Mucosa of rectum (tissue), 2 donors: ENCODE measurements around the gene ZFP90.

Experiments used
- H3K27ac ChIP-seq, 2 donors: one replicate each; pipeline ENCODE4 v1.7.0; 2013; ENCODE audit warnings: inconsistent platforms in 2 of 2, low read depth in 2 of 2, low read length in 2 of 2
- H3K27me3 ChIP-seq, 2 donors: one replicate each; pipeline ENCODE4 v1.7.0; 2013; ENCODE audit warnings: low read length in 2 of 2; ENCODE audit not compliant: control insufficient read depth in 2 of 2, insufficient read depth in 2 of 2
- H3K36me3 ChIP-seq, 2 donors: one replicate each; pipeline ENCODE4 v1.7.0; 2013; ENCODE audit warnings: low read length in 2 of 2; ENCODE audit not compliant: control insufficient read depth in 2 of 2, insufficient read depth in 2 of 2
- H3K4me1 ChIP-seq, 2 donors: one replicate each; pipeline ENCODE4 v1.7.0; 2013; ENCODE audit warnings: low read length in 2 of 2, mild to moderate bottlenecking in 1 of 2; ENCODE audit not compliant: control insufficient read depth in 2 of 2, insufficient read depth in 2 of 2
- H3K4me3 ChIP-seq, 2 donors: one replicate each; pipeline ENCODE4 v1.7.0; 2013; ENCODE audit warnings: low read length in 2 of 2
- H3K9ac ChIP-seq, 2 donors: one replicate each; pipeline ENCODE4 v1.7.0; 2013; ENCODE audit warnings: low read length in 2 of 2, low read depth in 1 of 2, mild to moderate bottlenecking in 1 of 2
- H3K9me3 ChIP-seq, 2 donors: one replicate each; pipeline ENCODE4 v1.7.0; 2013; ENCODE audit warnings: low read length in 2 of 2; ENCODE audit not compliant: control insufficient read depth in 2 of 2
- donor health status: healthy.
- donor health status: Normal muscosa, but diverticular disease.

Gene ZFP90

DNA sequence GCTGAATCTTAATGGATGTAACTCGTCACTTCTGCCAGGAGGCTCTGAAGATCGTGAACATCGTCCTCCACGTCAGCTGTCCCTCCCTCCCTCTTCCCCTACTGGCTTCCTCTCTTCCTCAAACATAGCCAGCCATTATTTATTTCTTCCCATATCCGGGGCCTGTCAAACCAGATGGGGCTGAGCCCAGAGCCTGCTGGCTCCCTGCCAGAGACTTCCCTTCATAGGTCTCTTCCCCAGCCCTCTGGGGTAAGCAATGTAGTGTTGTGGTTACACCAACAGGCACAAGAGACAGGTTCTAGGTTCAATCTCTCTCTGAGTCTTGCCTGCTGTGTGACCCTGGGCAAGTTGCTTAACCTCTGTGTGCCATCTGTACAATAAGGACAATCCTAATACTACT lies 40.1 kb upstream of the ZFP90 start:
- Histone ChIP-seq H3K36me3 (no peaks in the 10 kb centered on the region), H3K27ac (no peak overlapping the region)

DNA sequence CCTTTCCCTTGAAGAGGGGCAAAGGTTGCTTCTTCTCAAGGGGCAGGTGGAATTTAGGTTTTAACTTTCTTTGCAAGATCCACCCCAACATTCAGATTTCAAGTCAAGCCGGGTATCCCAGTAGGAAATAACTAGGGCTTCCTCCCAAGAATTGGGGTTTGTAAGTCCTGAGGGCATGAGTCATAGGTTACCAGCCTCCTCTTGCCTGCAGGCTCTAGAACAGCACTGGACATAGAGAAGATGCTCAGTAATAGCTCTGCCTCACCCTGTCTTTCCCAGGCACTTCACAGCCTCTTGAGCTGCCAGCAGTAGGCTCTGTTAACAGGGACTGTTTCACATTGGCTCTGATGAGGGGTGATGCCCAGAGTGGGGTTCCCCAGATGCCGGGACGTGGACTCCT lies 35.8 kb upstream of the ZFP90 start:
- no peaks in the 10 kb centered on the region for H3K9me3 ChIP-seq
- no peak overlapping the region for H3K27ac ChIP-seq
- no peaks in the 10 kb centered on the region for H3K36me3 ChIP-seq
- no peak overlapping the region for H3K4me3 ChIP-seq
- no peaks in the 10 kb centered on the region for H3K27me3 ChIP-seq
- H3K9ac ChIP-seq: no peak overlapping the region
- no peaks in the 10 kb centered on the region for H3K4me1 ChIP-seq

More for the DNA sequence above, 40.1 kb upstream of the ZFP90 start:
- Histone ChIP-seq H3K9ac (no peak overlapping the region), H3K9me3 (no peaks in the 10 kb centered on the region), H3K4me1 (no peaks in the 10 kb centered on the region), H3K27me3 (no peaks in the 10 kb centered on the region), H3K4me3 (no peak overlapping the region)

DNA sequence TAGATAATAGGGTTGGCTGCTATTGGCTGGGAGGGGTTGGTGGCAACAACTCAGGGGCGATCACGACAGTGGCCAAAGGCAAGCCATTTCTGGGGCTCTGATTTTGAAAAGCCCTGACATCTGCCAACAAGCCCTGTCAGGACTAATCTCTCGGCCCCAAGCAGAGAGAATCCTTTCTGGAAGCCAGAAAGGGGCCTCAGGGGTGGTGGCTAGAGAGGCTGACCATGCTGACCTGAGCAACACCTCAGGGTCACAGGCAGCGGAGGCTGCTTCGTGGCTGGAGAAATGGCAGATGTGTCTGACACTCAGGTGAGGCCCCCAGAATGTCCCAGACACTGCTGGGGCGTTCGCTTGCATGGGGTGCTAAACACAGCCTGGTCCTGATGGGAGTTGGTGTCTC lies 35.0 kb upstream of the ZFP90 start:
- Histone ChIP-seq H3K36me3 (no peaks in the 10 kb centered on the region), H3K27me3 (no peaks in the 10 kb centered on the region), H3K27ac (no peak overlapping the region), H3K4me1 (no peaks in the 10 kb centered on the region), H3K4me3 (no peak overlapping the region), H3K9me3 (no peaks in the 10 kb centered on the region), H3K9ac (no peak overlapping the region)

DNA sequence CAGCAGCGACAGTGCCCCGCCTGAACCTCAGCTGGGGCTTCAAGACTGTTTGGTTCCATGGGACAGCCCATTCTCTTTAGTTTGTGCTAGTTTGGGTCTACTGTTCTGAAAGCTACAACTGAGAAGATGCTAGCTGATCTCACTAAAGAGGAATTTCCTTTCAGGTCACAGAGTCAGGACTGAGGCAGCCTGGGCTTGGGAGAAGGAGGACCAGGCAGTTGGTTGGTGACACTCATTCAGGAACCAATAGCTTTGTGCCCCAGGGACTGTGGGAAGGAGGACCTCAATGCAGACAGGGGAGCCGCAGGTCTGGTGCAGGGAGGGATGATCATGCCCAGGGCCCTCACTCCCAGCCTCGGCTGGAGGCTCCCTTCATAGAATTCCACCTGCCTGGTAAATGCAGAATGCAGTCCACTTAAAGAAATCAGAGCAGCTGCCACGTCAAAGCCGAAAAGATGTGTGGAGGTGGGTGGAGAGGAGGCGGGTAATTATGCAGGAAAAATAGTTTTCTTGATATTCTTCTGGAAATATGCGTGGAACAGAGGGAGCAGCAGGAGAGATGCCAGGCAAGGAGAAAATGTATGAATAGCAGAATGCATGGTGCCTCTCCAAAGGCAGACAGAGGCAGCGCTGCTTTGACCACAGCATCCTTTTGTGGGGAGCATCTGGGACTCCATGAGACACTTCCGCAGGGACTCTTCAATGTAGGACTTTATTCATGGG lies 32.6 kb upstream of the ZFP90 start:
- H3K36me3 ChIP-seq: no peaks in the 10 kb centered on the region
- no peaks in the 10 kb centered on the region for H3K9me3 ChIP-seq
- no peaks in the 10 kb centered on the region for H3K4me1 ChIP-seq
- no peaks in the 10 kb centered on the region for H3K27me3 ChIP-seq
- no peak overlapping the region for H3K4me3 ChIP-seq
- H3K27ac ChIP-seq: no peak overlapping the region
- H3K9ac ChIP-seq: no peak overlapping the region

DNA sequence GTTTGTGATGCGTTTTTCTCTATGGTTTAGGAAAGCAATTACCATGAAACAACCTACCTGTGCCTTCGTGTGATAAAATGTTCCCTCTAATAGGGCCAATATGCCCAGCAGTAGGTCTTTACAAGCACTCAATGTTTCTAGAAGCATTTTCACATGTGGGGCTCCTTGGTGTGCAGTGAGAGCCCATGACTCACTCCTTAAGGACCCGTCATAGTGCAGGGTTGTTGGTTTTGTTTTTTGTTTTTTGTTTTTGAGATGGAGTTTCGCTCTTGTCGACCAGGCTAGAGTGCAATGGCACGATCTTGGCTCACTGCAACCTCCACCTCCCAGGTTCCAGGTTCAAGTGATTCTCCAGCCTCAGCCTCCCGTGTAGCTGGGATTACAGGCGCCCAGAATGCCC lies 31.1 kb upstream of the ZFP90 start:
- Histone ChIP-seq H3K27ac (no peak overlapping the region), H3K4me1 (no peaks in the 10 kb centered on the region), H3K9me3 (no peaks in the 10 kb centered on the region), H3K4me3 (no peak overlapping the region), H3K36me3 (no peaks in the 10 kb centered on the region), H3K9ac (no peak overlapping the region), H3K27me3 (no peaks in the 10 kb centered on the region)

DNA sequence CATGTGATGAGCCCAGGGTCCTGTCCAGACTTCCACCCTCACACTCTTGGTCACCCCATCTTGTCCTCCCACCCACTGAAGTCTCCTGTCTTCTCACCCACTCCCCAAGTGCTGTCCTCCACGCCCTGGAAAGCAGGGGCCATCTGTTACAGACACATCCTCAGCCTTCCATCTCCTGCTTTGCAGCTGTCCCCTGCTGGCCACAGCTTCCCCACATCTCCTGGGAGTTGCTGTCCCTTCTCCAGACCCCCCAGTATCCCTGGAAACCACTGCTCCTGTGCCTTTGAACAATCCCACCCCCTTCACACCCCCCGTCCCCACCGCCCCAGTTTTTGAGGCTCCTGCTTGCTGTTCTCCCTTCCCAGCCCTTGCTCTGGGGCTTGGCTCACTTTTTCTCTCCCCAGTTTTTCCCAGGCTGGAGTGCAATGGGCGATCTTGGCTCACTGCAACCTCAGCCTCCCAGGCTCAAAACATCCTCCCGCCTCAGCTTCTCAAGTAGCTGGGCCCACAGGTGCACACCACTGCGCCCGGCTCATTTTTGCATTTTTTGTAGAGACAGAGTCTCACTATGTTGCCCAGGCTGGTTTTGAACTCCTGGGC lies 30.4 kb upstream of the ZFP90 start:
- no peak overlapping the region for H3K9ac ChIP-seq
- no peaks in the 10 kb centered on the region for H3K27me3 ChIP-seq
- no peaks in the 10 kb centered on the region for H3K9me3 ChIP-seq
- H3K36me3 ChIP-seq: no peaks in the 10 kb centered on the region
- no peak overlapping the region for H3K4me3 ChIP-seq
- no peak overlapping the region for H3K27ac ChIP-seq
- H3K4me1 ChIP-seq: no peaks in the 10 kb centered on the region

DNA sequence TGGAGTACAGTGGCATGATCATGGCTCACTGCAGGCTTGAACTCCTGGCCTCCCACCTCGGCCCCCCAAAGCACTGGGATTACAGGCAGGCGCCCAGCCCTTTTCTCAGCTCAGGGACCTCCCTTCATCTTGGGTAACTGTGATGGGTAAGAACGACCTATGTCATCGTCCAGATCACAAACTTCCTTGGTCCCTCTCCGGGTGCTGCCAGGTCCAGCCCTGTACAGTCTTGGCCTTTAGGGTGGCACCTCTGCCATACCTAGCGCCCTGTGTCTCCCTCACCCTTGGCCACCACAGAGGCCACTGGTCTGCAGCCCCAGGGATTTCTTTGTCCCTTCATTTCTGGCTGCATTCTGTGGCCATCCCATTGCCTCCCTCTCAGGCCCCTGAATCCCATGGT lies 29.7 kb upstream of the ZFP90 start:
- Histone ChIP-seq H3K27ac (no peak overlapping the region), H3K27me3 (no peaks in the 10 kb centered on the region), H3K4me1 (no peaks in the 10 kb centered on the region), H3K36me3 (no peaks in the 10 kb centered on the region), H3K4me3 (no peak overlapping the region), H3K9me3 (no peaks in the 10 kb centered on the region), H3K9ac (no peak overlapping the region)

DNA sequence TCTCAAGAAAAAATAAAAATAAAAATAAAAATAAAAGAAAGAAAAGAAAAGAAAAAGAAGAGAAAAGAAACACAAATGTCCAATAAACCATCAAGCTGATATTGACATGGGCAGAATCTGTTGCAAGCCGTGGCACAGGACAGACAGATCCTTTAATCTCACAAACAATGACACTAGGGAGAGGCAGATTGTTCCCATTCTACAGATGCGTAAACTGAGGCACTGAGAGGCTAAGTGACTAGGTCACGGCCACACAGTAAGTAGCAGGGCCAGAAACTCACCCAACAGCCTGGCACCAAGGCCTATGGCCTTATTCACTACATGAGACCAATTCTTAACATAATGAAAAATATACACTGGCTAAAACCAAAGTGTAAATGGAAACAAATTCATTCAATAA lies 28.3 kb upstream of the ZFP90 start:
- Histone ChIP-seq H3K4me3 (no peak overlapping the region), H3K27ac (no peak overlapping the region), H3K9ac (no peak overlapping the region), H3K36me3 (no peaks in the 10 kb centered on the region), H3K27me3 (no peaks in the 10 kb centered on the region), H3K9me3 (no peaks in the 10 kb centered on the region), H3K4me1 (no peaks in the 10 kb centered on the region)

DNA sequence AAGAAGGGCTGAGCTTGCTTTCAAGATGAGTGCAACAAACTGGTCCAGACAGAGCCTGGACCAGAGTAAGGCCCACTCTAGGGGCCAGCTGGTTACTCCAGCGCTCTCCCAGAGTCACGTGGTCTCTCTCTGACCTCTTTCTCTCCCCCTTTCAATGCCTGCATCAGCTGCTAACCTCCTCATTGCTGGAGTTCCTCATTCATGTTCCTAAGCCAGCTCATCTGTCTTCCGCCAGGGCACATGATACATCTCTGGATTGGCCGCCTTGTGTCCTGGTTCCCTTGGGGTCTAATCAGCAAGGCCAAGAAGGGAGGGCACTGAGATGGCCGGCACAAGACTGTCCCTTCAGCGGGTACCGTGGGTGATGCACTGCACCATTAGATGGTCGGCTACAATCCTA lies 26.9 kb upstream of the ZFP90 start:
- Histone ChIP-seq H3K4me3 (no peak overlapping the region), H3K9ac (no peak overlapping the region), H3K27ac (no peak overlapping the region), H3K27me3 (no peaks in the 10 kb centered on the region), H3K4me1 (no peaks in the 10 kb centered on the region), H3K9me3 (no peaks in the 10 kb centered on the region), H3K36me3 (no peaks in the 10 kb centered on the region)

DNA sequence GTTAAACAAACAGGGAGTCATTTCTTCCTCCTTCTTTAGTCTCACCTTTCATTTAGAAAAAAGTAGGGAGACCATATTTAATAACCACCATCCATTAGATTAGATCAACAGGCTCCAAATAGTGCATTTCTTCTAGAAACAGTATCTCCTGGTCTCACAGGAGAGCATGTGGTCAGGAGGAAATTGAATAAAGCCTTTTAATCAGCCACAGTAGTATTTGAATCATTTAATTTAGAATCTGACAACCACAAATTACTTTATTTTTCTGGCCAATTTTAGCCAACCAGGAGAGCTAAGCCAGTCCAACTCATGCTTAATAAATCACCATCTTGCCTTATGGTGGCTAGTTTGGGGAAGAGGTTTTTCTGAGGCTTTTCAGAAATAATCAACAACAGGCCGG lies 26.3 kb upstream of the ZFP90 start:
- Histone ChIP-seq H3K27ac (no peak overlapping the region), H3K4me1 (no peaks in the 10 kb centered on the region), H3K4me3 (no peak overlapping the region), H3K9me3 (no peaks in the 10 kb centered on the region), H3K36me3 (no peaks in the 10 kb centered on the region), H3K27me3 (no peaks in the 10 kb centered on the region), H3K9ac (no peak overlapping the region)
